K562 (cell line): ENCODE results near the gene CORO1A. TPM values are rescaled to one million over a fixed set of nuclear protein-coding genes. Genes with fewer than 3 reads are reported as not detected.

Source experiments
- COPS2 ChIP-seq: fragments of 450-650 bp; conservative IDR thresholded peaks from 2 replicates; pipeline ENCODE4 v1.6.1; 2016; ENCODE audit warnings: mild to moderate bottlenecking, moderate library complexity
- CXXC5 ChIP-seq: fragments of 250-450 bp; sonication (Bioruptor Pico); IDR thresholded peaks from 2 replicates; pipeline ENCODE4 v1.8.0; 2022; ENCODE audit warnings: inconsistent platforms, mild to moderate bottlenecking, moderate library complexity
- HNRNPK ChIP-seq: fragments of 200-400 bp; formaldehyde crosslinking; IDR thresholded peaks from one replicate; pipeline ENCODE4 v1.6.1; 2018; ENCODE audit warnings: mild to moderate bottlenecking, low read depth, low read length; ENCODE audit not compliant: poor library complexity, severe bottlenecking
- MTA1 ChIP-seq: fragments of 450-650 bp; IDR thresholded peaks from 2 replicates; pipeline ENCODE4 v1.6.1; 2017; ENCODE audit warnings: borderline replicate concordance
- NR2F6 ChIP-seq: fragments of 450-650 bp; formaldehyde crosslinking; IDR thresholded peaks from 2 replicates; pipeline ENCODE4 v1.4.0; 2020; ENCODE audit warnings: mild to moderate bottlenecking
- PHF8 ChIP-seq: fragments of 200-600 bp; sonication (generic); IDR thresholded peaks from 2 replicates; pipeline ENCODE4 v1.6.1; 2012; ENCODE audit warnings: mixed run types, mild to moderate bottlenecking, inconsistent platforms, low read length, moderate library complexity, borderline replicate concordance
- POLR2A ChIP-seq: fragments of 450-650 bp; conservative IDR thresholded peaks from 2 replicates; pipeline ENCODE4 v1.6.1; 2016
- PURB ChIP-seq: sonication (generic); formaldehyde crosslinking; IDR thresholded peaks from 2 replicates; pipeline ENCODE4 v1.9.0; 2021; ENCODE audit warnings: low read depth, mild to moderate bottlenecking, missing genetic modification reagents
- SNIP1 ChIP-seq: fragments of 450-650 bp; IDR thresholded peaks from 2 replicates; pipeline ENCODE4 v1.7.1; 2017; ENCODE audit warnings: low read depth, mild to moderate bottlenecking
- STAT5A ChIP-seq: IDR thresholded peaks from 2 replicates; pipeline ENCODE4 v1.6.1; 2012; ENCODE audit warnings: low read length, inconsistent platforms, borderline replicate concordance
- XRCC3 ChIP-seq: fragments of 450-650 bp; IDR thresholded peaks from 2 replicates; pipeline ENCODE4 v1.6.1; 2017; ENCODE audit warnings: mild to moderate bottlenecking, moderate library complexity
- ZNF134 ChIP-seq: fragments of 250-450 bp; sonication (Bioruptor Pico); conservative IDR thresholded peaks from 2 replicates; pipeline ENCODE4 v1.4.0; 2020
- ZSCAN32 ChIP-seq: fragments of 450-650 bp; formaldehyde crosslinking; IDR thresholded peaks from 2 replicates; pipeline ENCODE4 v1.4.0; 2020; ENCODE audit warnings: mild to moderate bottlenecking, moderate library complexity
- polyA plus RNA-seq, 8 experiments: library from polyadenylated mRNA; depleted of rRNA in 4 of 8; stranded (reverse) in 5 of 8; unstranded in 3 of 8; fragments of >200 nt; fragmentation: Nextera tagmentation in 2 of 8; fragmentation: Illumina TruSeq in 1 of 8; extraction: Ambion mirVana in 2 of 8; extraction: Trizol in 1 of 8; gene quantifications; 2 replicates each; pipeline versions ENCODE4 v1.2.1 to v1.2.3, GENCODE V29; 2011 to 2014; ENCODE audit warnings: inconsistent platforms in 1 of 8, missing spikeins in 1 of 8
- total RNA-seq, 7 experiments: library from RNA; depleted of rRNA in 6 of 7; stranded (reverse); fragments of >200 nt in 6 of 7; fragmentation: Illumina TruSeq in 2 of 7; extraction: Trizol in 2 of 7; gene quantifications; 2 replicates each; pipeline versions ENCODE4 v1.2.1 to v1.2.3, GENCODE V29; 2011 to 2021; ENCODE audit warnings: low replicate concordance in 1 of 7
- TF ChIP-seq, protein P1 (sequence below), 2 experiments: fragments of 450-650 bp; IDR thresholded peaks; 2 replicates each; pipeline ENCODE4 v1.6.1; 2016; ENCODE audit warnings: mild to moderate bottlenecking in 2 of 2, borderline replicate concordance in 1 of 2, low read depth in 1 of 2, moderate library complexity in 1 of 2
- TF ChIP-seq, protein P2 (sequence below): fragments of 450-650 bp; formaldehyde crosslinking; conservative IDR thresholded peaks from 2 replicates; pipeline ENCODE4 v1.4.0; 2022; ENCODE audit warnings: mild to moderate bottlenecking, missing genetic modification characterization
- TF ChIP-seq, protein P3 (sequence below), 2 experiments: fragments of 450-650 bp in 1 of 2; IDR thresholded peaks; 2 replicates each; pipeline ENCODE4 v1.6.1; 2011 to 2017; ENCODE audit warnings: low read depth in 2 of 2, antibody characterized with exemption in 1 of 2, borderline replicate concordance in 1 of 2, low read length in 1 of 2, mild to moderate bottlenecking in 1 of 2, mixed read lengths in 1 of 2; ENCODE audit not compliant: control insufficient read depth in 1 of 2

The CORO1A gene
- total and polyA plus RNA-seq, 9 of the 15 experiments (the other 6 are each of a cell fraction or from before 2014, with no cell fraction given): 0.22 to 23.8 (median 7.6) TPM

DNA sequence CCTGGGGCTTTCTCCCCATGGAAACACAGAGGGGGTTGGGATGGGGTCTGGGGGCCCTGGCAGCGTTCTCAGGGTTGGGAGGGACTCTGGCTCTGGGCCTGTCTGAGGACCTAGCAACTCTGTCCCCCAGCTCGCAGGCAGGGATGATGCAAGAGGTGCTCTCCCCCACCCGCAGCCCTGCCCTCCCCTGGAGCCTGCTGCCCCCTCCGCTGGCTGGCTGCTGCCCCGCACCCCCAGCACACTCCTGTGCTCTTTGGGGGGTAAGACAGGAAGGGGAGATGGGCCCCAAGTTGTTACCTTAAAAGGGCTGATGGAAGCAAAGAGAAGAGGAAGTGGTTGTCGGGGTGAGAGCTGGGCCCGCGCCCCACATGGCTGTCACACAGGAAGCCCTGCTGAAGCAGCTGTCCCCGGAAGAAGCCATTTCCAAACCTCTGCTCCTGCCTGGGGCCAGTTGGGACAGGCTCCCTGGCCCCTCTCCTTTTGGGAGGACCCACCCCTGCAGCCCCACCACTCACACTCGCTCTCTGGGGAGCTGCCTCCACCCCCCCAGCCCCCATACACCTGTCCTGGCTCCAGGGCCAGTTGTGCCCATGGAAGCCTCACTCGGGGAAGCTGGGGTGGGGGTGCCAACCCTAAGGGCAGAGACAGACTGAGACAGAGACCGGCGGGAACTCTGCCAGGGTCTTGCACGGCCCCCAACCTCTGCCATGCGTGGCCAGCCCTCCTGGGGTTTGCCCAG, 2.5 kb downstream of the CORO1A start (continued):
- TF ChIP-seq, protein P1, sequence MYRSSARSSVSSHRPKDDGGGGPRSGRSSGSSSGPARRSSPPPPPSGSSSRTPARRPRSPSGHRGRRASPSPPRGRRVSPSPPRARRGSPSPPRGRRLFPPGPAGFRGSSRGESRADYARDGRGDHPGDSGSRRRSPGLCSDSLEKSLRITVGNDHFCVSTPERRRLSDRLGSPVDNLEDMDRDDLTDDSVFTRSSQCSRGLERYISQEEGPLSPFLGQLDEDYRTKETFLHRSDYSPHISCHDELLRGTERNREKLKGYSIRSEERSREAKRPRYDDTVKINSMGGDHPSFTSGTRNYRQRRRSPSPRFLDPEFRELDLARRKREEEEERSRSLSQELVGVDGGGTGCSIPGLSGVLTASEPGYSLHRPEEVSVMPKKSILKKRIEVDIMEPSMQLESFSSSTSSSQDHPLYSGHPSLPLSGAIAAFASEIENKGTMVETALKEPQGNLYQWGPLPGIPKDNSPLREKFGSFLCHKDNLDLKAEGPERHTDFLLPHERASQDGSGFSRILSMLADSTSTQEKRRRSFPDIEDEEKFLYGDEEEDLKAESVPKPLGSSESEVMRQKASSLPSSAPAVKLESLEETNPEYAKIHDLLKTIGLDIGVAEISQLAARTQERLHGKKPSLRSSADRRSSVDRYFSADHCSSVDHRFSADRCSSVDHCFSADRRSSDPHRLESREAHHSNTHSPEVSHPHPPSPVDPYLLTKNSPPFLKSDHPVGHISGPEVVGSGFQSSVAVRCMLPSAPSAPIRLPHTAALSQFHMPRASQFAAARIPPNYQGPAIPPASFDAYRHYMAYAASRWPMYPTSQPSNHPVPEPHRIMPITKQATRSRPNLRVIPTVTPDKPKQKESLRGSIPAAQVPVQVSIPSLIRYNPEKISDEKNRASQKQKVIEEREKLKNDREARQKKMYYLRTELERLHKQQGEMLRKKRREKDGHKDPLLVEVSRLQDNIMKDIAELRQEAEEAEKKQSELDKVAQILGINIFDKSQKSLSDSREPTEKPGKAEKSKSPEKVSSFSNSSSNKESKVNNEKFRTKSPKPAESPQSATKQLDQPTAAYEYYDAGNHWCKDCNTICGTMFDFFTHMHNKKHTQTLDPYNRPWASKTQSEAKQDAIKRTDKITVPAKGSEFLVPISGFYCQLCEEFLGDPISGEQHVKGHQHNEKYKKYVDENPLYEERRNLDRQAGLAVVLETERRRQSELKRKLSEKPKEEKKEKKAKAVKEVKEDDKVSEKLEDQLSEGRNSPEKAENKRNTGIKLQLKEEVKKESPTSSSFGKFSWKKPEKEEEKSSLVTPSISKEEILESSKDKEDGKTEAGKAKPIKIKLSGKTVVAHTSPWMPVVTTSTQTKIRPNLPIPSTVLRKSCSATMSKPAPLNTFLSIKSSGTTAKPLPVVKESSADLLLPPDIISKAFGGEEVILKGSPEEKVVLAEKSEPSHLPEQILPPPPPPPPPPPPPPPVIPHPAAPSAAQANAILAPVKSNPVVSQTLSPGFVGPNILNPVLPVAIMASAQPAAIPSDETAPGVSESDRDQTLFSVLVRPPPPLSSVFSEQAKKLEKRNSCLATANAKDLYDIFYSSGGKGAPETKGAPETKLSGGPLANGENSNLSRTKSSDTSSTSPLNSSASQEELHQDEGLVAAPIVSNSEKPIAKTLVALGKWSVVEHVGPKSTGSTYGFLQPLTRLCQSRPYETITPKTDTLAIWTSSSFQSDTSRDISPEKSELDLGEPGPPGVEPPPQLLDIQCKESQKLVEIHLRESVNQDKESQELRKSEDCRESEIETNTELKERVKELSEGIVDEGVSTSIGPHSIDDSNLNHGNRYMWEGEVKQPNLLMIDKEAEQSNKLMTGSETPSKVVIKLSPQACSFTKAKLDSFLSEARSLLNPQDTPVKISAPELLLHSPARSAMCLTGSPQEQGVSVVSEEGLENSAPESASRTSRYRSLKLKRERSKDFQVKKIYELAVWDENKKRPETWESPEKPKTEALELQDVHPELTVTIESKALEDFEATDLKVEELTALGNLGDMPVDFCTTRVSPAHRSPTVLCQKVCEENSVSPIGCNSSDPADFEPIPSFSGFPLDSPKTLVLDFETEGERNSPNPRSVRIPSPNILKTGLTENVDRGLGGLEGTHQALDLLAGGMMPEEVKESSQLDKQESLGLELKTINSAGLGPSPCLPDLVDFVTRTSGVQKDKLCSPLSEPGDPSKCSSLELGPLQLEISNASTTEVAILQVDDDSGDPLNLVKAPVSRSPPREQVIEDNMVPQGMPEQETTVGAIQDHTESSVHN (IDR thresholded peaks at IDR 0.05; ENCODE audit: borderline replicate concordance in 1 of 2, low read depth in 1 of 2): no peak
- TF ChIP-seq CXXC5 (peak; percentile 30; the same call in 1 of the 2 replicates), STAT5A (no peak), MTA1 (no peak), ZSCAN32 (CRISPR knock-in tag) (peak; percentile 55; the same call in 1 of the 2 replicates), ZNF134 (no peak), POLR2A (no peak), HNRNPK (no peak), SNIP1 (no peak), XRCC3 (no peak), PHF8 (no peak), NR2F6 (CRISPR knock-in tag) (no peak), COPS2 (no peak), PURB (CRISPR knock-in tag) (no peak)
- TF ChIP-seq, protein P2, sequence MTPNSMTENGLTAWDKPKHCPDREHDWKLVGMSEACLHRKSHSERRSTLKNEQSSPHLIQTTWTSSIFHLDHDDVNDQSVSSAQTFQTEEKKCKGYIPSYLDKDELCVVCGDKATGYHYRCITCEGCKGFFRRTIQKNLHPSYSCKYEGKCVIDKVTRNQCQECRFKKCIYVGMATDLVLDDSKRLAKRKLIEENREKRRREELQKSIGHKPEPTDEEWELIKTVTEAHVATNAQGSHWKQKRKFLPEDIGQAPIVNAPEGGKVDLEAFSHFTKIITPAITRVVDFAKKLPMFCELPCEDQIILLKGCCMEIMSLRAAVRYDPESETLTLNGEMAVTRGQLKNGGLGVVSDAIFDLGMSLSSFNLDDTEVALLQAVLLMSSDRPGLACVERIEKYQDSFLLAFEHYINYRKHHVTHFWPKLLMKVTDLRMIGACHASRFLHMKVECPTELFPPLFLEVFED (CRISPR knock-in tag): no peak
- TF ChIP-seq, protein P3, sequence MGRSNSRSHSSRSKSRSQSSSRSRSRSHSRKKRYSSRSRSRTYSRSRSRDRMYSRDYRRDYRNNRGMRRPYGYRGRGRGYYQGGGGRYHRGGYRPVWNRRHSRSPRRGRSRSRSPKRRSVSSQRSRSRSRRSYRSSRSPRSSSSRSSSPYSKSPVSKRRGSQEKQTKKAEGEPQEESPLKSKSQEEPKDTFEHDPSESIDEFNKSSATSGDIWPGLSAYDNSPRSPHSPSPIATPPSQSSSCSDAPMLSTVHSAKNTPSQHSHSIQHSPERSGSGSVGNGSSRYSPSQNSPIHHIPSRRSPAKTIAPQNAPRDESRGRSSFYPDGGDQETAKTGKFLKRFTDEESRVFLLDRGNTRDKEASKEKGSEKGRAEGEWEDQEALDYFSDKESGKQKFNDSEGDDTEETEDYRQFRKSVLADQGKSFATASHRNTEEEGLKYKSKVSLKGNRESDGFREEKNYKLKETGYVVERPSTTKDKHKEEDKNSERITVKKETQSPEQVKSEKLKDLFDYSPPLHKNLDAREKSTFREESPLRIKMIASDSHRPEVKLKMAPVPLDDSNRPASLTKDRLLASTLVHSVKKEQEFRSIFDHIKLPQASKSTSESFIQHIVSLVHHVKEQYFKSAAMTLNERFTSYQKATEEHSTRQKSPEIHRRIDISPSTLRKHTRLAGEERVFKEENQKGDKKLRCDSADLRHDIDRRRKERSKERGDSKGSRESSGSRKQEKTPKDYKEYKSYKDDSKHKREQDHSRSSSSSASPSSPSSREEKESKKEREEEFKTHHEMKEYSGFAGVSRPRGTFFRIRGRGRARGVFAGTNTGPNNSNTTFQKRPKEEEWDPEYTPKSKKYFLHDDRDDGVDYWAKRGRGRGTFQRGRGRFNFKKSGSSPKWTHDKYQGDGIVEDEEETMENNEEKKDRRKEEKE (IDR thresholded peaks at IDR 0.05; ENCODE audit: borderline replicate concordance in 1 of 2, control insufficient read depth in 1 of 2, low read depth in 2 of 2, low read length in 1 of 2): no peak
